HG02981 (cell line): ENCODE data around the gene SPARCL1.
A peak's percentile ranks its signal among the peaks of the same experiment; 100 is the strongest.
"Not testable (repeated sequence)": the region's sequence is repeated elsewhere in the genome, so short reads cannot be mapped to it uniquely, and the experiment has no call there.

Experiments used
- ATAC-seq: cut with Tn5 transposase; IDR thresholded peaks from one replicate; pipeline ENCODE4 v1.9.1; 2021; ENCODE audit warnings: mild to moderate bottlenecking, moderate library complexity; ENCODE audit not compliant: unreplicated experiment

The SPARCL1 gene

DNA sequence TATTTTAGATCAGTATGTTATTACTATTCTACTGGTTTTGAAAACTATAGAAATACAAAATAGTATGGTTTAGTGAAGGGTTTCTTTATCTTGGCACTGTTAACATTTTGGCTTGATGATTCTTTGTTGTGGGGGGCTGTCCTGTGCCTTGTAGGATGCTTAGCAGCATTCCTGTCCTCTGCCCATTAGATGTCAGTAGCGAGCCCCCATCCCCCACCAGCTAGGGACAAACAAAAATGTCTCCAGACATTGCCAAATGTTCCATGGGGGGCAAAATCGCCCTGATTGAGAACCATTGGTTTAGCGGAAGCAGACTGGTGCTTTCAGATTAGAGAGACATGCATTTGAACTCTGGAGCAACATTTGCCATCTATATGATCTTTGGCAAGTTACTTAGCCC is 23.3 kb downstream of the SPARCL1 start:
- no peak for ATAC-seq

DNA sequence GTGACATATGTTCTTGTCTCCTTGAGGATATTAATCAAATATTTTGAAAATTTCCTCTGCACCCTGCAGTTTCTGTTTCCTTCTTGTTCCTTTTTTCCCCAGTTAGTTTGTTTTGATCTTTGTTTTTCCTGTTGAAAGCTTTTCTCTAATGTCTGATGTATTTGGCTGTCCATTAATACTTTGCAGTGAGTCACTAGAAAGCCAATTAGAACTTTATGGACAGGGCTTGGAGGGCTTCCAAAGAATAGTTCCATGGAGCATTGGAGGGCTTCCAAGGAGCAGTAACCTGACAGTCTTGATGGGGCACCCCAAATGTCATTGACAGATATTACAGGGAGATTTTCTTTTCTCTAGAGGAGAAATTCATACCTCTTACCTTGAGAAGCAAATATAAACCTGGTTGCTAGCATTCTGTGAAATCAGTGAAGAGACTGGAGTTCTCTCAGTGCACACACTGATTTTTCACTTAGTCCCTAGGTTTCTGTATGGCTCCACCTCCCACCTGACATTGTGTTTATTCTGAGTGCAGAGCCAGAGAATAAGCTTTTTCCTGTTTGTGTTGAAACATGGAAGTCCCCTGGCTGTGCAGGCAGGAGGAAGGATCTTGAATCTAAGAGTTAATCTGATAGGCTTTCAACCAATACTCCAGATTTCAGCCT is 26.5 kb downstream of the SPARCL1 start:
- no peak for ATAC-seq

DNA sequence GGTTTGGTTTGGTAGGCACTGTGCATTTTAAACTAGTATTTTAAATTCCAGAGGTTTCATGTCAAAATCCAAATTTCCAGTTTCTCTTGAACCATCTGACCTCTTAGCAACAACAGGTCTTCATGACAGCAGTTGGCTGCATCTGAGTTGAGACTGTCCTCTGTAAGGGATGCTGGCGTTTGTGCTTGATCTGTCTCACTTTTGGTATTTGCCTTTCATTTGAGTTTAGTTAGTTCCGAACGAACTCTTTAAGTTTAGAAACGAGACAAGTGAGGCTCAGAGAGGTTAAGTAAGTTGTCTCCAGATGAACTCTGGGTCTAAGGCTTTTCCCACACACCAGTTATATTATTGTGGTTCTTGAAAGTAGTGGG is 29.1 kb downstream of the SPARCL1 start:
- peak; percentile 31 for ATAC-seq

DNA sequence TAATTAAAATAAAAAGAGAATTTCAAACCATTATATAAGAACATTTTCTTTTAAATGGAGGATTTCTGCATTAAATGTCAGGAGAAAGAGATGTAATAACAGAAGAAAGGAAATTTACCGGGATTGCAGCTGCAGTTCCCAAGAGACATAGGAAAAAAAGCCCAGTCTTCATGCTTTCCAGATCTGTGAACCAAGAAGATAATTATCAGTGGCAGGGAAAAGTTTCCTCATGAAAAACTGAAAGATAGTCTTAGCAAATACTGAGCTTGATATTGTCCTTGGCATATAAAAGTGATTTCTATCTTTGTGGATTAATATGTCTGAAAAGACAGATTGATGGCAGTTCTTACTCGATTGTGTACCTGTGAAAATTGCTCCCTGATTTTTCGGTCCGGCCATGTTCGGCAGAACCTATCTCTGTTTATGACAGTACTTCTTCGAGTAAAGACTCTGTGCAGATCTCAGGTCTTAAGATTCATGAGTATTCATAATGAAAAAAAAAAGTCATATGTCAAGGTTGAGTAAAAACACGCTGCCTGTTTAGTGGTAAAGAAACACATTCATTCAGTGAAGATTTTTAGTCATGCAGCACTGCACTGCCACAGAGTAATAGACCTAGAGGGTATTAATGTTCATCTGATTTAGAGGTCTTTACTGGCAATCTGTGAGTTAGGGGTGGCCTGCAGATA is 29.6 kb downstream of the SPARCL1 start:
- peak; percentile 73 for ATAC-seq

DNA sequence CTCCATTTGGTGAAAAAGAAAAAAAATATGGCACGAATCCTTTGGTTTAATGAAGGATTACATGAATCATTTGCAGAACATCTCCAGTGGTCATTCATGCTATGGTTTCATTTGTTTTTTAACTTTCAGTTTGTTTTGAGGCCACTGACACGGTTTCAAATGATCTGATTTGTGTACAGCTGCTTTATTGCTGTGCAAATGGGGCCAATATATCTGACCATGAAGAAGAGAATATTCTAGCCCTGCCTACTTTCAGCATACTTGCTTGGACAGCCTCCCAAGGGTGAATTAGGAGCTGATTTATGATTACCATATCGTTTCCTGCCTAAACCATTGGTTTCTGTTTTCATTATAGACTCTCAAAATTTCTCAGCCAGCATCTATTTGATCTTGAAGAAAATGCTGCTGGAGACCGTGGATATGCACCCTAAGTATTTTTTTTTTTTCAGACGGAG is 30.7 kb downstream of the SPARCL1 start:
- ATAC-seq: peak; percentile 67

DNA sequence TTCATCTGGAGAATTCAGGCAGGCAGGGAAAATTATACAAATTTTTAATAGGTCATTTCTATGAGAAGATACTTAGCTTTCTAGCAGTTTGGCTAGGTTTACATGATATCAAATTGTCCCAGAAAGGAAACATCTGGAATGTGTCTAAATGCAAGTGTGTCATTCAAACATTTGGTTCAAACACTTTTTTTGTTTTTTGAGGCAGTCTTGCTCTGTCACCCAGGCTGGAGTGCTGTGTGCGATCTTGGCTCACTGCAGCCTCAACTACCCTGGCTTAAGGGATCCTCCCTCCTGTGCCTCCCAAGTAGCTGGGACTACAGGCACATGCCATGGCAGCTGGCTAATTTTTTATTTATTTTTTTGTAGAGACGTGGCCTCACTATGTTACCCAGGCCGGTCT is 31.6 kb downstream of the SPARCL1 start:
- ATAC-seq: no peak

DNA sequence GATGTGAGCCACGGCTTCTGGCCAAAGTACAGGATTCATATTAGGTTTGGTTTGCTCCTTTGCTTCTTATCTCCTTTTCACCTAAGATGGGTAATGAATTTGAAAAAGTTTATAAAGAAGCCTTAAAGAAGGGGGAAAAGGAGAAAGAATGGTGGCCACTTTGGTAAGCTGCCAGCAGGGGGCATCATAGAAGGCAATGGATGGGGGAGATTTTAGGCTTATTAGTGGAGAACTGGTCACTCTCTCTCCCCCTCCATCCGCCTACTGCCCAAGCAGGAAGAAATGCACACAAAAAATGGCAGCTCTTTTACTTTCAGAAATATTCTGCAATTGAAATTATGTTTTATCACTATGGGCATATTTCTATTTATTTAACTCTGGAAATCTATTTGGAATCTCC is 32.0 kb downstream of the SPARCL1 start:
- no peak for ATAC-seq

DNA sequence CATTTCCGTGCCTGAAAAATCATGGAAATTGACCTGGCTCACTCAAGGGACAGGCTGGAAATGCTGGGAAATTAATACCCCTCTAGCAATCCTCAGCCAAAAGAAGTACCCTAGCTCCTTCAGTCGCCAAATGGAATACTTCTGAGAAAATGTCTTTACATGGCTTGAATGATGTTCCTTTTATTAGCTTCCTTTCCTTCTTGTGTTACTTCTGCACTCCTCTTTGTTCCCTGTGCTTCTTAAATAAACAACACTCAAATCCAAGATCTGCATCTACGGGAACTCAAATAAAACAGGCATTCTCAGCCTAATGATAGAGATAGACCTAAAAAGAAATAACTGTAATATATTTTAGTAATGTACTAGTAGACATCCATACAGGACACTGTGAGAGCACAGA is 36.1 kb downstream of the SPARCL1 start:
- no peak for ATAC-seq

DNA sequence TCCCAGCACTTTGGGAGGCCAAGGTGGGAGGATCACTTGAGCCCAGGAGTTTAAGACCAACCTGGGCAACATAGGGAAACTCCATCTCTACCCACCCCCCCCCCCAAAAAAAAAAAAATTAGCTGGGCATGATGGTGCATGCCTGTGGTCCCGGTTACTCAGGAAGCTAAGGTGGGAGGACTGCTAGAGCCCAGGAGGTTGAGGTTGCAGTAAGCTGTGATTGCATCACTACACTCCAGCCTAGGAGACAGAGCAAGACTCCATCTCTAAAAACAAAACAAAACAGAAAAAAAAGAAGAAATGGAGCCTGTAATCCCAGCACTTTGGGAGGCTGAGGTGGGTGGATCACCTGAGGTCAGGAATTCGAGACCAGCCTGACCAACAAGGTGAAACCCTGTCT is 37.3 kb downstream of the SPARCL1 start:
- ATAC-seq: not testable (repeated sequence)

DNA sequence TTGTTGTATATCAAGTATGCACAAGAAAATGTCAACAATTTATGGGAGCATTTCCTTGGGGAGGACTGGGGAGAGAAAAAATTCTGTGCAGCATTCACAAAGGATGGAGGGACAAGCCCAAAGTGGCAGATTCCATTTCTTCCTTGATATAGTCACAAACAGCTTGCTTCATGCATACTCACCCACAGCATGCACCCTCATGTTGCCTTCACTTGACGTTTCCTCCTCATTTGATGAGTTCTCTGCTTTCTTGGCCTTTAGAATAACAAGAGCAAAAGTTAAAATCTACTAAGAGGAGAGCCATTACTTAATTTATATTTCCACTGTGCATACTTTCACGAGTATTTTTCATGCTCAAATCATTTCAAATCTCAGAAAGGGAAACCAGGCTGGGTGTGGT is 37.7 kb downstream of the SPARCL1 start:
- ATAC-seq: no peak

DNA sequence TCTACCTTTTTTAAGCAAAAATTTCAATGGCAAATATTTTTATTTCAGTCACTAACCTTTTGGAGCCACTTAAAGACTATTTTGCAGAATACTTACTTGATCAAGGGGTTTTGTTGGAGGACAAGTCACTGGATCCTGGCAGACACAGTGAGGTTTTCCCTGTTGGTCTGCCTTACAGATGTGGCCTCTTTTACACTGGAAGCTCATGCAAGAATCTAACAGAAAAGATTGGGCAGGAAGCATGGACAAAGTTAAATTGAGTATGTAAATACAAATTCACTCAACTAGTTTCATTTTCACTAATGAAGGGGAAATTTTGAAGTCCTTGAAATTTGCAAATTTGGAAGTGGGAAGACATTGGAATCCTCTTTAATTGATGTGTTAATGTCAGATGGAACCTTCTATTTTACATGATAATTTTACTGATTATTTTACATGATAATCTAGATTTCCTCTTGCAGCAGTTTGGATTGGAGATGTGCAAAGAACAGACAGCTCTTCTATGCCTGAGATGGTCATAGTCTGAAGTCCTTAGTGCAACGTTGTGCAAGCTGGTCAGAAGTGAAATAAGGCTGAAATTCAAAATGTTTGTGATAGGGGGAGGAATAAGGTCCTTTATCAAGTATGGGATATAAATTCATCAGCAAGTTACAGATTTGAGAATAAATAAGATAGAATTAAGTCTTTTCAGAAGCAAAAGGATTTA is 38.4 kb downstream of the SPARCL1 start:
- ATAC-seq: no peak

DNA sequence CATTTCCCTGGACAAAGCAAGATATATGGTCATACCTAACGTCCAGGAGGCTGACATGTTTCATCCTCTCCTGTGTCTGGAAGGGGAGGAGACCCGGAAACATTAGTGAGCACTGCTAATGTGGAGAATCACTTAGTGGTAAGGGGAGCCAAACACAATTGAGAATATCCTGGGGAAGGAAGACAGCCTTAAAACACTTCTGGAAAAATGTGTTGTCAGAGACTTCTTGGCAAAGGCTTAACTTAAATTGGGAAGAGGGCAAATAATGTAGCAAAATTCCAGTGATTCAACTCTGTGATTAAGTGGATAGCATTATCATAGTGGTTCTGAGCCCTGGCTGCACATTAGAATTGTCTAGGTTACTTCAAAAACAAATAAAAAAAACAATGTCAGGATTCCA is 39.5 kb downstream of the SPARCL1 start:
- no peak for ATAC-seq

DNA sequence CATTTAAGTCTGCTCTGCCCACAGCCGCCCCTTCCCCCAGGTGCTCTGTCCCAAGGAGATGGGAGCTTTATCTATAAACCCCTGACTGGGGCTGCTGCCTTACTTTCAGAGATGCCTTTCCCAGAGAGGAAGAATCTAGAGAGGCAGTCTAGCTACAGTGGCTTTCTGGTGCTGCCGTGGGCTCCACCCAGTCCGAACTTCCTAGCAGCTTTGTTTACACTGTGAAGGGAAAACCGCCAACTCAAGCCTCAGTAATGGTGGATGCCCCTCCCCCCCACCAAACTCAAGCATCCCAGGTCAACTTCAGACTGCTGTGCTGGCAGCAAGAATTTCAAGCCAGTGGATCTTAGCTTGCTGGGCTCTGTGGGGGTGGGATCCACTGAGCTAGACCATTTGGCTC is 40.5 kb downstream of the SPARCL1 start:
- ATAC-seq: not testable (repeated sequence)

DNA sequence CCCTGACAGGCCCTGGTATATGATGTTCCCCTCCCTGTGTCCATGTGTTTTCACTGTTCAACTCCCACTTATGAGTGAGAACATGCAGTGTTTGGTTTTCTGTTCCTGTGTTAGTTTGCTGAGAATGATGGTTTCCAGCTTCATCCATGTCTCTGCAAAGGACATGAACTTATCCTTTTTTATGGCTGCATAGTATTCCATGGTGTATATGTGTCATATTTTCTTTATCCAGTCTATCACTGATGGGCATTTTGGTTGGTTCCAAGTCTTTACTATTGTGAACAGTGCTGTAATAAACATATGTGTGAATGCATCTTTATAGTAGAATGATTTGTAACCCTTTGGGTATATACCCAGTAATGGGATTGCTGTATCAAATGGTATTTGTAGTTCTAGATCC is 45.9 kb downstream of the SPARCL1 start:
- not testable (repeated sequence) for ATAC-seq

DNA sequence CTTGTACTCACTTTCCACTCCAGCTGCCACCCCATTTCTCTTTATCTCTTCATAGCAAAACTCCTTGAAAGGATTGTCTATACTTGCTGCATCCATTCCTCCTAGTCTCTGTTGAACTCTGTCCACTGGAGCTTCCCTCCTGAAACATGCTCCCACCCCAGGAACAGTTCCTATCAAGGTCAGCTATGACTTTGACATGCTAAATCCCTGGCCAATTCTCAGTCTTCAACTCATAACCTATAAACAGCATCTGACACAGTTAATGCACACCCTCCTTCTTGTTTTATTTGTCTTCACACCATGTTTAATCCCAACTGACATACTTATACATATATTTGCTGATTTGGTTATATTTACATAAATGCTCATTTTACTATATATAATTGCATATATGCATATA is 47.8 kb downstream of the SPARCL1 start:
- no peak for ATAC-seq

DNA sequence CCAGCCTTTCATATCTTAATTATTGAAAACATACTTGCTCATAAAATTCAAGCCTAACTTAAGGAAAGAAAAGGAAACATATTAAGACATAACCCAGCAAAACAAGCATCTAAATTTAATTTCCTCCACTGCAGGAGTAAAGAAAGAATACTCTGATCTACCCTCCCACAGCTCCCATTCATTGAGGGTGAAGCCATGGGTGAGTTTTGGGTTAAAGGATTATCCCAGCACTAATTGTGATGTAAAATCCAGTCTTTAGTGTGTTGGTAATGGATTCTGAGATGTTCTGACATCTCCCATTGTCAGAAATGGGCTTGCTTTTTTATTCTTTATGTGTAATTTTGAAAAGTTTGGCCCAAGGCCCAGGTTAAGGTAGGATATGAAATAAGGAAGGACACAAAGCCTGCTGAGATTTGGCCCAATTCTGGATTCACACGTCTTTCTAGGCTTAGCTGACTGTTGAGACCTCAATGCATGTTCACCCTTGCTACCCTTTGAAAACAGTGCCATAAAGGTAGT is 50.4 kb downstream of the SPARCL1 start:
- no peak for ATAC-seq

DNA sequence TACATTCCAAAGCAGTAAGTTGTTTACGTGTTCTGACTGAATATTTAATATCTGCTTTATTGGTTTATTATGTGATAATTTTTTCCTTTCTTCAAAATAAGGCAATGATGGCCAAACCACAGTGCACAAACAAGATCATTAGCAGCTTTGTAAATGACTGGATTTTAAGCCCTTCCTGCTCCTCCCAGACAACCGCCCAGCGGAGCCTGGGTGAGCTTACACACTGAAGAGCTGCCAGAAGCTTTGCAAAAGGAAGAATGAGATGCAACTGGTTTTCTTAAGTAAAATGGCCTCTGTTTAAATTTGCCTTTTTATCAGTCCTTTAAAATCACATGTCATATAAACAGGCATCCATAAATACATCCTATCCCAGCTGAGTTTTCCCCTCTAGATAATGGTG is 52.2 kb downstream of the SPARCL1 start:
- no peak for ATAC-seq

DNA sequence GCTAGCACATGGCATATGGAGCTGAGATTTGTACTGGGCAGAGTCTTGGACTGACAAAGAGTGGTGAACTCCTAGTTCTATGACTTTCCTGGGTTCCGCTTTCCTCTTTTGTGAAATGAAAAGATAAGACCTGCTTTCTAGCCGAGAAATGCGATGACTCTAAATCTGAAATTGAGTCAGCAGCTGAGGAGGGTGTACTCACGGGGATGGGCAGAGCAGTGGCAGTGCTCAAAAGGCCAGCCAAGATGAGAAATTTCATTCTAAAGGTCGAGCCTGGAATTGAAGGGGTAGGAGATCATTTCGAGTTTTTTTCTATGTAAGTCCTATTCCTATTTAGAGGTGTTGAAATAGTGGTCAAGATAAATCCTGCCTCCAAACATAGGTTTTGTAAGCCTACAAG is 59.8 kb downstream of the SPARCL1 start:
- ATAC-seq: no peak

DNA sequence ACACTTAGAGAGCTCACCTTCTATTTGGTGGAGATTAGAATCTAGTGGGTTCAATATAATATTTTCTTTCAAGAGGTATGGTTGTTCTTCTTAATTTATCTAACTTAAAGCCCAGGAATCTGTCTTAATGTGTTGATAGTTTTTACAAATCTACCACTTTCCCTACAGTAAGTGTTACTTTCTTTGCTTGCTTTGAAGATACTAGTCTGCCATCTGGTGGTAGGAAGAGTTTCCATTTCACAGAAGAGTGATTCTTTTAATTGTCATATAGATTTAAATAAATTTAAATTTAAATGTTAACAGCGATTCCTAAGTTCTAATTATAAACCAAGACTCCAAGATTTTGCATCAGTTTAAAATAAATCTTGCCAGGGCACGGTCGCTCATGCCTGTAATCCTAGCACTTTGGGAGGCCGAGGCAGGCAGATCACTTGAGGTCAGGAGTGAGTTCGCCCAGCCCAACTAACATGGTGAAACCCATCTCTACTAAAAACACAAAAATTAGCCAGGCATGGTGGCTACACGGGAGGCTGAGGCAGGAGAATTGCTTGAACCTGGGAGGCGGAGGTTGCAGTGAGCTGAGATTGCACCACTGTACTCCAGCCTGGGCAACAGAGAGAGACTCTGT is 63.3 kb downstream of the SPARCL1 start:
- no peak for ATAC-seq

DNA sequence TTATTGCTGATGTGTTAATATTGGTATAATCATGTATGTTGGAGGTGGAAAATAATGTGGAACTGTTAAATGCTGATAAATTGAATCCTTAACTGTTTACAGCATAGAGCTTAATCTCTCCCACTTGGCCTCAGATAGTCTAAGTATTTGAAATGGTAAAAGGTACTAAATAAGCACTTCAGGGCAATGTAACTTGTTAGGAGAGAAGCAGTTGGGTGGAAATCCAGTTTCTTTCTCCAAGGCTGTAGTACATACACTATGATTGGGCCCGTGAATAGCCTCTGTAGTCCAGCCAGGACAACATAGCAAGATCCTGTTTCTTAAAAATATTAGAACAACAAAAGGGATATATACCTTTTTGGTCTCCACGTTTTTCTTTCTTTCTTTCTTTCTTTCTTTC is 67.1 kb downstream of the SPARCL1 start:
- ATAC-seq: no peak

DNA sequence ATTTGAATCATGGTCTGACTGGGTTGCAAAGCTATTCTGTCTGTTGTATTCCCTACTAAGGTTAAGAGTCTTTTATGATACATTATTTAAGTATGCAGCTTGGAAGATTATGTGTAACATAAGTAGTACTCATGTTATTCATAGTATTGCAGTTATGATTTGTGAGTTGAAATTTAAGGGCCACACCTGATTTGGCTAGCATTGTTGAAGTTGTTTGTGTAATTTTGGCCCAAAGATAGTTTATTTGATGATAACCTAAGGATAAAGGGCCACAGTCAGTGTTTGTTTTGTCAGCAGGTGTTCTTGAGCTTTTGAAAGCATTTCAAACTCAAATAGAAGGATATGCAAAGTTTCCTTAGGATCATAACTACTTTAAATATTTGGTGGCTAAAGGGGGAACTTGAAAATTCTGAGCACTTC is 67.9 kb downstream of the SPARCL1 start:
- no peak for ATAC-seq
